GM12878 (cell line): ENCODE results near the gene DLEC1.

ENCODE experiments used
- CEBPB ChIP-seq, 2 experiments: fragments of 150-350 bp in 1 of 2; IDR thresholded peaks; 2 replicates each; pipeline ENCODE4 v1.6.1; 2012 to 2014; ENCODE audit warnings: low read depth in 2 of 2, low read length in 2 of 2, borderline replicate concordance in 1 of 2, inconsistent platforms in 1 of 2
- CTCF ChIP-seq, 3 experiments: IDR thresholded peaks in 2 of 3; conservative IDR thresholded peaks in 1 of 3; 2 replicates each; pipeline ENCODE4 v1.5.1; 2011; ENCODE audit warnings: low read depth in 3 of 3, low read length in 3 of 3, mild to moderate bottlenecking in 3 of 3, control low read depth in 2 of 3, moderate library complexity in 2 of 3, inconsistent platforms in 1 of 3, mixed read lengths in 1 of 3; ENCODE audit not compliant: control insufficient read depth in 2 of 3, insufficient read depth in 1 of 3; ENCODE audit errors: extremely low read depth in 1 of 3
- ESRRA ChIP-seq: IDR thresholded peaks from 2 replicates; pipeline ENCODE4 v1.6.1; 2012; ENCODE audit warnings: mild to moderate bottlenecking, low read length, improper control_type of control experiment
- MYC ChIP-seq: IDR thresholded peaks from 2 replicates; pipeline ENCODE4 v1.6.1; 2011; ENCODE audit warnings: mild to moderate bottlenecking, low read length, moderate library complexity, inconsistent platforms; ENCODE audit not compliant: insufficient read depth, insufficient replicate concordance, insufficient read length, severe bottlenecking
- POLR2AphosphoS5 ChIP-seq: IDR thresholded peaks from 2 replicates; pipeline ENCODE4 v1.6.1; 2011; ENCODE audit warnings: mild to moderate bottlenecking, low read length, inconsistent platforms
- YY1 ChIP-seq: IDR thresholded peaks from 2 replicates; pipeline ENCODE4 v1.6.1; 2011; ENCODE audit warnings: low read depth, mild to moderate bottlenecking, low read length

GRCh38 chr3:37999836-38000235 is 39.2 kb upstream of the DLEC1 start:
- TF ChIP-seq MYC (no peak), POLR2AphosphoS5 (no peak), CTCF (IDR thresholded peaks at IDR 0.05 in 2 of 3, conservative IDR thresholded peaks at IDR 0.05 in 1 of 3; ENCODE audit: control insufficient read depth in 2 of 3, extremely low read depth in 1 of 3, insufficient read depth in 1 of 3, low read depth in 3 of 3, low read length in 3 of 3) (no peak), ESRRA (no peak), CEBPB (IDR thresholded peaks at IDR 0.05; ENCODE audit: borderline replicate concordance in 1 of 2, low read depth in 2 of 2, low read length in 2 of 2) (no peak), YY1 (no peak)
